Germinal center (tissue), 1 donor: ENCODE results near the gene BICD2.
A peak's percentile ranks its signal among the peaks of the same experiment; 100 is the strongest.
"Not testable (repeated sequence)": the region's sequence is repeated elsewhere in the genome, so short reads cannot be mapped to it uniquely, and the experiment has no call there.

Source experiments
- DNase-seq: peaks from one replicate; pipeline ENCODE4 v3.0.0; 2012; ENCODE audit warnings: mixed read lengths, low spot score

The BICD2 gene

GRCh38 chr9:92764381-92764987, at the start of gene BICD2:
Gene BICD2, minus strand, starts transcription at chr9:92764833. Its CDS starts 89 bp downstream, at chr9:92764744.
- DNase-seq: no peak

- not testable (repeated sequence) for DNase-seq
Observed at GRCh38 chr9:92809629-92810326, 45.1 kb upstream of the BICD2 start.

- peak; percentile 49 for DNase-seq
Observed at GRCh38 chr9:92808726-92809451, 44.3 kb upstream of the BICD2 start.

GRCh38 chr9:92807757-92808725, 43.4 kb upstream of the BICD2 start:
- peak; percentile 24 for DNase-seq

GRCh38 chr9:92807031-92807756, 42.6 kb upstream of the BICD2 start:
- DNase-seq: no peak

- DNase-seq: no peak
Observed at GRCh38 chr9:92804727-92805126, 40.1 kb upstream of the BICD2 start.

GRCh38 chr9:92798358-92798757, 33.7 kb upstream of the BICD2 start:
- no peak for DNase-seq

- DNase-seq: not testable (repeated sequence)
Observed at GRCh38 chr9:92796337-92796804, 31.7 kb upstream of the BICD2 start.

GRCh38 chr9:92795598-92796336, 31.1 kb upstream of the BICD2 start:
- no peak for DNase-seq

- DNase-seq: no peak
Observed at GRCh38 chr9:92795000-92795399, 30.4 kb upstream of the BICD2 start.

GRCh38 chr9:92794426-92794825, 29.8 kb upstream of the BICD2 start:
- DNase-seq: no peak

- peak; percentile 73 for DNase-seq
Observed at GRCh38 chr9:92790542-92791527, 26.2 kb upstream of the BICD2 start.

GRCh38 chr9:92786298-92786697, 21.7 kb upstream of the BICD2 start:
- DNase-seq: no peak

GRCh38 chr9:92781899-92782298, 17.3 kb upstream of the BICD2 start:
- no peak for DNase-seq

- no peak for DNase-seq
Observed at GRCh38 chr9:92780206-92780605, 15.6 kb upstream of the BICD2 start.

GRCh38 chr9:92775466-92775865, 10.8 kb upstream of the BICD2 start:
- no peak for DNase-seq

- DNase-seq: no peak
Observed at GRCh38 chr9:92774274-92774673, 9.6 kb upstream of the BICD2 start.

- DNase-seq: no peak
Observed at GRCh38 chr9:92773810-92774209, 9.2 kb upstream of the BICD2 start.

GRCh38 chr9:92771309-92771708, 6.7 kb upstream of the BICD2 start:
- DNase-seq: no peak
